Activated T-helper 1 cell treated with anti-CD3 and anti-CD28 coated beads, Interleukin-2, amount 50 U/mL, for 16 hours (primary cell): ENCODE data around the gene PLPPR3.

Source experiments
- DNase-seq, 2 donors: peaks; one replicate each; pipeline ENCODE4 v3.0.0-alpha.2; 2020; ENCODE audit warnings: low read depth in 1 of 2, low spot score in 1 of 2

Gene PLPPR3

GRCh38 chr19:810077-810855 is 11.5 kb downstream of the PLPPR3 start:
- no peak for DNase-seq

DNA sequence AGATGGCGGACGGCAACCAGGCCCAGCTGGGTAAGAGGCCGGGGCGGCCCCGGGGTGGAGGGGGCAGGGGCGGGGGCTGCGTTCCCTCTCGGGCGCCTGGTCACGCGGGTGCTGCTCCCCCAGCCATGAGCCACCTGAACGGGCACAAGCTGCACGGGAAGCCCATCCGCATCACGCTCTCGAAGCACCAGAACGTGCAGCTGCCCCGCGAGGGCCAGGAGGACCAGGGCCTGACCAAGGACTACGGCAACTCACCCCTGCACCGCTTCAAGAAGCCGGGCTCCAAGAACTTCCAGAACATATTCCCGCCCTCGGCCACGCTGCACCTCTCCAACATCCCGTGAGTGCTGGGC is 13.4 kb downstream of the PLPPR3 start:
- DNase-seq = no peak

DNA sequence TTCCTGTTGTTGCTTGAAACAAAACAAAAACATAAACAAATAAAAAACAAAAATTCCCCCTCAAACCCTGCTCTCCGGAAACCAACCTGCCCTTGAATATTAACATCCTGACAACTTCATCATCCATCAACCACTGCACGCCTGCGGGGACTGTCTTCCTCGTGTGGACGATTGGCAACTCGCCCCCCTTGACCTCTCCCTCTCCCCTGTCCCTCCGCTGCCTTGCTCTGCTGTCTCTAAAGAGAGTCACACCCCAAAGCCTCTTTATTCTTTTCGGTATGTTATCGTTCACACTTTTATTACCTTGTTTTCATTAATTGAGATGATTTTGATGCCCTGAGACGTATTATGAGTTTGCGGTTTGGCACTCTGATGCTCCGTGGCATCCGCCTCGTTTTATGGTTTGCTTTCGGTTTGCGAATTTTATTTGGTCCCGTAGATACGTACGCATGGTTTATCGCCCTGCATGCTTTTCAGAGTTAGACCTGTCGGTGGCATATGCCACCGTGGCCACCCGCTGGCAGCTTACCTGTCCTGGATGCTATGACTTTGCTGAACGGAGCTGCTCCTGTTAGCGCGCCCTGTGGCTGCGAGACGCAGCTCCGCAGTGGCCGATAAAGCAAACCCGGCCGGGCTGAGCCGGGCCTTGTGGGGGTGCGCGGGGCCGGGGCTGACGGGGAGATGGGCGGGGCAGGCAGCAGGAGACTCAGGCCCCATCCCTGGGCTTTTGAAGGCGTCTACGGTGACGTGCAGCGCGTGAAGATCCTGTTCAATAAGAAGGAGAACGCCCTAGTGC is 13.9 kb downstream of the PLPPR3 start:
- no peak for DNase-seq

- no peak for DNase-seq
These were observed 14.8 kb downstream of the PLPPR3 start for GRCh38 chr19:806815-807421.

GRCh38 chr19:805600-806550 is 15.9 kb downstream of the PLPPR3 start:
- no peak for DNase-seq

DNA sequence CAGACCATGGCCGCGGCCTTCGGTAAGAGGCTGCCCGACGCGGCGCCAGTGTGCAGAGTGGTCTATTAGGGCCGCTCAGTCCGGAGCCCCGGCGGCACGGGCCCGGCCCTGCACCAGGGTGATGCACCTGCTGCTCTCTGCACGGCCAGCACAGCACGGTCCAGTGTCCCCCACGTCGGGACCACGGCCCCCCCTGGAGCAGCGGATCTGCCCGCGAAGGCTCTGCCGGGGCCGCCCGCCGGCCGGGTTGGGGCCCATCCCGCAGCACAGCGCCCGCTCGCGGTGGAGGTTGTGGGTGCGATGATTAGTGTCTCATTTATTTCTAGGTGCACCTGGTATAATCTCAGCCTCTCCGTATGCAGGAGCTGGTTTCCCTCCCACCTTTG is 16.6 kb downstream of the PLPPR3 start:
- no peak for DNase-seq

DNA sequence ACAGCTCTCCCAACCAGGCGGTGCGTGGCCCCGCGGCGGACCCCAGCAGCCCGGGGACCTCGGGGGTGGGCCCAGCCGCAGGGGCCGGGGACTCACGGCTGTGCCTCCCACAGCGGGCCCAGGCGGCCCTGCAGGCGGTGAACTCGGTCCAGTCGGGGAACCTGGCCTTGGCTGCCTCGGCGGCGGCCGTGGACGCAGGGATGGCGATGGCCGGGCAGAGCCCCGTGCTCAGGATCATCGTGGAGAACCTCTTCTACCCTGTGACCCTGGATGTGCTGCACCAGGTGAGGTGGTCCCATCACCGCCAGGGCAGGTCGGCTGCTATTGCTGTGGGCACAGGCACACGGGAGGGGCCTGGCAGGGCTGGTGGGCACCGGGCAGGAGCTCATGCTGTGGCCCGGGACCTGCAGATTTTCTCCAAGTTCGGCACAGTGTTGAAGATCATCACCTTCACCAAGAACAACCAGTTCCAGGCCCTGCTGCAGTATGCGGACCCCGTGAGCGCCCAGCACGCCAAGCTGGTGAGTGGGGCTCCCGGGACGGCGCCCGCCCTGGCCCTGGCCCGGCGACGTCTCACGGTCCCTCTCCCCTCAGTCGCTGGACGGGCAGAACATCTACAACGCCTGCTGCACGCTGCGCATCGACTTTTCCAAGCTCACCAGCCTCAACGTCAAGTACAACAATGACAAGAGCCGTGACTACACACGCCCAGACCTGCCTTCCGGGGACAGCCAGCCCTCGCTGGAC is 17.2 kb downstream of the PLPPR3 start:
- no peak for DNase-seq

DNA sequence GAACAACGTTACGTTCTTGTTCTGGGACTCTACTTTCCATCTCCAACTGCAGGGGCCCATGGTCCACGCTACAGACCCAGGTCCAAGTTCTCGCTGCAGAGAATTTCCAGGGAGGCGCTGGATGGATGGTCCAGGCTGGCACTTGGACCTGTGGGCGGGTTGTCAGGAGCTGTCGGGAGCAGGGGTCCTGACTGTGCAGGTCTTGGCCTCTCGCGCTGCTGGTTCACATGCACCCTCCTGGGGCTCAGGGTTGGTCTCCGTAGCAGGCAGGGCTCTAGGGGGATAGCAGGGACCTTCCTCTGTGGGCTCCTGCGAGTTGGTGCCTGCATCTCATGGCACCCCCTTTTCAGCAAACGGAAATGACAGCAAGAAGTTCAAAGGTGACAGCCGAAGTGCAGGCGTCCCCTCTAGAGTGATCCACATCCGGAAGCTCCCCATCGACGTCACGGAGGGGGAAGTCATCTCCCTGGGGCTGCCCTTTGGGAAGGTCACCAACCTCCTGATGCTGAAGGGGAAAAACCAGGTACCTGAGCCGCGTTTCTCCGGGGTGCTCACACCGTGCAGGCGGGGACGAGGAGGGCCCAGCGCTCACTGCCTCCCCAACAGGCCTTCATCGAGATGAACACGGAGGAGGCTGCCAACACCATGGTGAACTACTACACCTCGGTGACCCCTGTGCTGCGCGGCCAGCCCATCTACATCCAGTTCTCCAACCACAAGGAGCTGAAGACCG is 17.9 kb downstream of the PLPPR3 start:
- DNase-seq = no peak

DNA sequence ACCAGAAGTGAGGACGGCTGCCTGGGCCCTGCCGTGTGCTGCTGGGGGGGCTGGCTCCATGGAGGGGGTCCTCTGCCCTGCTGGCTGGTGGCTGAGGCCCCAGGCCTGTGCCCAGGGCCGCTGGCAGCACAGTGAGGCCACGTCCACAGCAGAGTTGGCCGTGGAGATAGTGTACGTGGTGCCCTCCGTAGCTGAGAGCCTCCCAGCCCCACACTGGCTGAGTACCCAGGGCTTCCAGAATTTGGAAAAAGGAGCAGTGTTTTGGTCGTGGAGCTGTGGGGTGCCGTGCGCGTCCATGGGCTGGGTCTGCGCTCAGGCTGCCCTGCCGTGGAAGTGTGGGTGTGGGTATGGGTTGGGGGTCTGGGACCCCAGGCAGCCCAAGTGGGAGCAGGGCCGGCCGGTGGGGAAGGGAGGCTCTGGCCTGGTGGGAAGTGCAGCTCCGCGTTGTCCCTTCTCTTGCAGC is 18.6 kb downstream of the PLPPR3 start:
- DNase-seq = no peak

DNA sequence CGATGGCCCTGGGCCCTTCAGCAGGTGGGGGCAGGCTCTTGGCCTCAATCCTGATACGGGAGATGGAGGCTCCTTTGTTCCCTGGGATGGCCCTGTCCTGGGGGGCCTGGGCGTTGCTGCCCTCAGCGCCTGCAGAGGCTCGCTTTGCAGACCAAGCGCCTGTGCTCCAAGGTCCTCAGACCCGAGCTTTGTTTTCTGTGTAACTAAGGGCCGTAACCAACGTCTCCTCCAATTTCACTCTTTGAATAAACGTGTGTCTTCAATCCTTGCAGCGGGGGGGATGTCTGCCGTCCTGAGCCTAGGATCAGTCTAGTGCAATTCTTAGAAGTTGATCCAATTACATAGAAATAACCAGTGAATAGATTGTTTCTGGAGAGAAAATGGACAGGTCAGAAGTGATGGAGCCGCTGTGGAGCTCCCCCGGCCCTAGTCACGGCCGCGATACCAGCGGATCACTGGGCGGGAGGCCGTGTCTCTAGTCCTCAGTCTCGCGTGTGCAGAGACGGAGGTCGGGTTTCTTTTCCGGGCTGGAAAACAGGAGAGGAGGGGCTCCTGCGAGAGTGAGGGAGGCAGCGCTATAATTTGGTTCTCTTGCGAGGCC is 19.2 kb downstream of the PLPPR3 start:
- no peak for DNase-seq

DNA sequence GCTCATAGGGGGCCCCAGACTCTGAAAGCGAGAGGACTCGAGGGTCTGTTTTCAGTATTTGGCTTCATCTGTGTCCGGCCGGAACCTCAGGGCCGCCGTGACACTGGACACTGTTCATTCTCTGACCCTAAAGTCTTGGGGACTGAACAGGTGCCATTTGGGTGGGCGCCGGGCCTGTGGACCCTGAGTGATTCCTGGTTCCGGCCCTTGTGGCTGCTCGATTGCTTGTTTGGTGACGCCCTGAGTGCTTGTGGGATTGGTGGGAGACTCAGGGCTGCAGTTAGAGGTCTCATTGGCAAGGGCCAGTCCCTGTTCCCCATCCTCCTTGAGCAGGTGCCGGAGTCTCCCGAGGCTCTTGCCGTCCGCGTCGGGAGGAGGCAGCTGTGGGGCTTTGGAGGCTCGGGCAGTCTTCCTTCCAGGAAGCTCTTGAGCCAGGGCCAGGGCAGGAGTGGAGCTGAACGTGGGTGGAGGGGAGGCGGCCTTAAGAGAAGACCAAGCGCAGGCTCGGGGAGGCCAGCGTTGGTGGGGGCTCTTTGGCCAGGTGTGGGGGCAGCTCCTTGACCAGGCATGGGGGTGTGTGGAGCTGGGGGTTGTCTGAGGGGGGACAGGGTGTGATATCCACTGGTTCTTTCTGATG is 19.8 kb downstream of the PLPPR3 start:
- no peak for DNase-seq

- DNase-seq = no peak
These were observed 20.5 kb downstream of the PLPPR3 start for GRCh38 chr19:801030-801860.

DNA sequence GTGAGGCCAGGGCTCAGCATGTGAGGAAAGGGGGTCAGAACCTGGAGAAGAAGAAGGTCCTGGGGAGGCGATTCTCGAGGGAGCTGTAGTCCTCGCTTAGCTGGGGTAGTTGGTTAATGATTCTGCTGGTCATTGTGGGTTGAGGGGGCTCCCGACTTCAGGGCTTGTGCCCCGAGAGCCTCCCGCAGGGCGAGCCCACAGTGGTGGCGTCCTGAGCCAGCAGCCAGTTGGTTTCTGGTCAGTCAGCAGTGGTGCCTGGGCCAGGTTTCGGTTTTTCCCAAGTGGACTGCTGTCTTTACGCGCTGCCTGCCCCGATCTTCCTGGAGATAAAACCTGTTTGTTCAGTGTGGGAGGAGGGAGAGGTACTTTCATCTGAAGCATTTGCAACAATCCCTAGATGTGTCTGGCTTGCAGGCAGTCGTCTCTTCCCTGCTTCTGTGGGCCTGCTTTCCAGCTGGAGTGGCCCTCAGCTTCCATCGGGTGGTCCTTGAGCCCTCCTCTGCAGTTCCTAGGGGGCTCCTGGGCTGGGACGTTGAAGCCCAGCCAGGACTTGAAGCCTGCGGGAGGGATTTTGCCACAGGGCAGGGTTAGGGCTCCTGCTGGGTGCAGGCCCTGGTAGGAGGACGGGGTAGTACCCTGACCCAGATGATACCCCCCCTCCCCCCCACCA is 21.3 kb downstream of the PLPPR3 start:
- DNase-seq = no peak

- DNase-seq = no peak
These were observed 22.5 kb downstream of the PLPPR3 start for GRCh38 chr19:799076-799881.

- no peak for DNase-seq
These were observed 23.2 kb downstream of the PLPPR3 start for GRCh38 chr19:798415-799075.
